WTC11 (cell line): ENCODE results near the gene USO1. TPM values are rescaled to one million over a fixed set of nuclear protein-coding genes. Genes with fewer than 3 reads are reported as not detected.

Experiments
- ATAC-seq: fragments of 200-7000 bp; cut with Tn5 transposase; 2 replicates; pipeline ENCODE4 v1.10.0; 2021; ENCODE audit warnings: mild to moderate bottlenecking, moderate library complexity
- CTCF ChIA-PET: fragments of 300-600 bp; sonication (Branson Sonifier 250); formaldehyde crosslinking; loops from one replicate; lab custom pipeline; 2021; ENCODE audit warnings: antibody characterized with exemption; lab: Charles Lee
- POLR2A ChIA-PET: fragments of 350-600 bp; sonication (Branson Sonifier 250); formaldehyde crosslinking; loops from one replicate; lab custom pipeline; 2021; ENCODE audit warnings: antibody characterized with exemption; lab: Charles Lee
- DNase-seq: peaks from one replicate; pipeline ENCODE4 v3.0.0; 2021; ENCODE audit warnings: low spot score
- H3K27ac Mint-ChIP-seq: 2 replicates; pipeline ENCODE4 v1.8.0; 2021; ENCODE audit warnings: mixed read lengths
- H3K27me3 Mint-ChIP-seq: 2 replicates; pipeline ENCODE4 v1.8.0; 2021; ENCODE audit warnings: low read depth, mild to moderate bottlenecking, moderate library complexity, mixed read lengths
- H3K36me3 Mint-ChIP-seq: 2 replicates; pipeline ENCODE4 v1.8.0; 2021; ENCODE audit warnings: mixed read lengths
- H3K4me1 Mint-ChIP-seq: 2 replicates; pipeline ENCODE4 v1.8.0; 2022; ENCODE audit warnings: mixed read lengths
- H3K4me3 Mint-ChIP-seq: 2 replicates; pipeline ENCODE4 v1.8.0; 2021; ENCODE audit warnings: mild to moderate bottlenecking, moderate library complexity, mixed read lengths
- H3K9me3 Mint-ChIP-seq: 2 replicates; pipeline ENCODE4 v1.8.0; 2021; ENCODE audit warnings: mixed read lengths
- CDX4 ChIP-seq: fragments of 250-450 bp; sonication (Bioruptor Pico); IDR thresholded peaks from 2 replicates; pipeline ENCODE4 v1.9.0; 2021; ENCODE audit warnings: moderate library complexity, mild to moderate bottlenecking, inconsistent platforms, borderline replicate concordance
- CREB1 ChIP-seq: sonication (generic); formaldehyde crosslinking; IDR thresholded peaks from 2 replicates; pipeline ENCODE4 v1.8.0; 2023; ENCODE audit warnings: mild to moderate bottlenecking, missing genetic modification reagents
- CREM ChIP-seq: sonication (generic); formaldehyde crosslinking; IDR thresholded peaks from 2 replicates; pipeline ENCODE4 v1.8.1; 2022; ENCODE audit warnings: mild to moderate bottlenecking, missing genetic modification reagents, moderate library complexity
- ELF4 ChIP-seq: sonication (generic); formaldehyde crosslinking; IDR thresholded peaks from 2 replicates; pipeline ENCODE4 v1.8.1; 2022; ENCODE audit warnings: low read depth, mild to moderate bottlenecking, moderate library complexity, missing genetic modification reagents
- FOXJ3 ChIP-seq: sonication (generic); formaldehyde crosslinking; IDR thresholded peaks from 2 replicates; pipeline ENCODE4 v1.9.0; 2021; ENCODE audit warnings: missing genetic modification reagents, mild to moderate bottlenecking, borderline replicate concordance
- FOXK1 ChIP-seq: sonication (generic); formaldehyde crosslinking; IDR thresholded peaks from 2 replicates; pipeline ENCODE4 v1.8.0; 2022; ENCODE audit warnings: mild to moderate bottlenecking, moderate library complexity, missing genetic modification reagents
- FOXP1 ChIP-seq: sonication (generic); formaldehyde crosslinking; IDR thresholded peaks from 2 replicates; pipeline ENCODE4 v1.8.0; 2022; ENCODE audit warnings: missing genetic modification reagents, mild to moderate bottlenecking, moderate library complexity, borderline replicate concordance
- MYBL2 ChIP-seq: sonication (generic); formaldehyde crosslinking; IDR thresholded peaks from 2 replicates; pipeline ENCODE4 v1.8.1; 2023; ENCODE audit warnings: mild to moderate bottlenecking, moderate library complexity, missing genetic modification reagents
- NFYB ChIP-seq: sonication (generic); formaldehyde crosslinking; conservative IDR thresholded peaks from 2 replicates; pipeline ENCODE4 v1.8.0; 2022; ENCODE audit warnings: low read depth, missing genetic modification reagents
- NR2C2 ChIP-seq: sonication (generic); formaldehyde crosslinking; IDR thresholded peaks from 2 replicates; pipeline ENCODE4 v1.8.0; 2022; ENCODE audit warnings: mild to moderate bottlenecking, missing genetic modification reagents
- RELA ChIP-seq: sonication (generic); formaldehyde crosslinking; IDR thresholded peaks from 2 replicates; pipeline ENCODE4 v1.8.1; 2022; ENCODE audit warnings: missing genetic modification reagents, mild to moderate bottlenecking, borderline replicate concordance
- RORB ChIP-seq: fragments of 250-450 bp; sonication (Bioruptor Pico); IDR thresholded peaks from 2 replicates; pipeline ENCODE4 v1.9.0; 2021; ENCODE audit warnings: mild to moderate bottlenecking
- SMAD4 ChIP-seq: sonication (generic); formaldehyde crosslinking; IDR thresholded peaks from 2 replicates; pipeline ENCODE4 v1.8.0; 2022; ENCODE audit warnings: mild to moderate bottlenecking, missing genetic modification reagents
- SOX15 ChIP-seq: fragments of 250-450 bp; sonication (Bioruptor Pico); IDR thresholded peaks from 2 replicates; pipeline ENCODE4 v1.9.0; 2021; ENCODE audit warnings: mild to moderate bottlenecking
- USF1 ChIP-seq: sonication (generic); formaldehyde crosslinking; IDR thresholded peaks from 2 replicates; pipeline ENCODE4 v1.8.0; 2022; ENCODE audit warnings: mild to moderate bottlenecking, missing genetic modification reagents
- ZNF396 ChIP-seq: fragments of 250-450 bp; sonication (Bioruptor Pico); IDR thresholded peaks from 2 replicates; pipeline ENCODE4 v1.8.0; 2021; ENCODE audit warnings: mild to moderate bottlenecking, moderate library complexity, borderline replicate concordance
- ZNF423 ChIP-seq: fragments of 250-450 bp; sonication (Bioruptor Pico); IDR thresholded peaks from 2 replicates; pipeline ENCODE4 v2.1.2; 2022; ENCODE audit warnings: mild to moderate bottlenecking, moderate library complexity
- total RNA-seq: library from RNA; stranded (reverse); gene quantifications from 3 replicates; pipeline ENCODE4 v1.2.3, GENCODE V29; 2021
- TF ChIP-seq, protein P1 (sequence below): sonication (generic); formaldehyde crosslinking; IDR thresholded peaks from 2 replicates; pipeline ENCODE4 v1.8.1; 2023; ENCODE audit warnings: mild to moderate bottlenecking, missing genetic modification reagents
- TF ChIP-seq, protein P2 (sequence below): fragments of 250-450 bp; sonication (Bioruptor Pico); IDR thresholded peaks from 2 replicates; pipeline ENCODE4 v1.8.0; 2021; ENCODE audit warnings: mild to moderate bottlenecking
- TF ChIP-seq, protein P3 (sequence below): fragments of 250-450 bp; sonication (Bioruptor Pico); IDR thresholded peaks from 2 replicates; pipeline ENCODE4 v1.9.0; 2021; ENCODE audit warnings: mild to moderate bottlenecking

The USO1 gene
- total RNA-seq, 1 experiment from 2014 or later, result 162 TPM

DNA sequence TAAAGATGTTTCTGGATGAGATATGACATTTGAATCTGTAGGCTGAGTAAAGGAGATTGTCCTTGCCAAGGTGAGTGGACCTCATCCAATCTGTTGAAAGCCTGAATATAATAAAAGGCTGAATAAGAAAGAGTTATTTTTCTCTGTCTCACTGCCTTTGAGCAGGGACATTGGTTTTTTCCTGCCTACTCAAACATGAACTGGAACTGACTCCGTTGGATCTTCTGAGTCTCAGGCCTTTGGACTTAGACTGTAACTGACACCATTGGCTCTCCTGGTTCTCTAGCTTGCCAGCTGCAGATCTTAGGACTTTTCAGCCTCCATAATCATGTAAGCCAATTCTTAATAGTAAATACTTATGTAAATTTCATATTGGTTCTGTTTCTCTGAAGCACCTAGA lies 134.3 kb downstream of the USO1 start:
- TF ChIP-seq FOXJ3 (CRISPR knock-in tag), result no peak
- no peak for TF ChIP-seq CREB1
- no peak for TF ChIP-seq USF1 (CRISPR knock-in tag)
- no peak for TF ChIP-seq RELA (CRISPR knock-in tag)
- no peak for TF ChIP-seq CDX4 (CRISPR knock-in tag)
- TF ChIP-seq CREM (CRISPR knock-in tag), result no peak
- no peak for TF ChIP-seq FOXP1 (CRISPR knock-in tag)
- no peak for TF ChIP-seq SMAD4 (CRISPR knock-in tag)
- no peak for TF ChIP-seq ZNF396 (CRISPR knock-in tag)
- no peak for TF ChIP-seq NFYB
- no peak for TF ChIP-seq SOX15 (CRISPR knock-in tag)
- TF ChIP-seq, protein P1, sequence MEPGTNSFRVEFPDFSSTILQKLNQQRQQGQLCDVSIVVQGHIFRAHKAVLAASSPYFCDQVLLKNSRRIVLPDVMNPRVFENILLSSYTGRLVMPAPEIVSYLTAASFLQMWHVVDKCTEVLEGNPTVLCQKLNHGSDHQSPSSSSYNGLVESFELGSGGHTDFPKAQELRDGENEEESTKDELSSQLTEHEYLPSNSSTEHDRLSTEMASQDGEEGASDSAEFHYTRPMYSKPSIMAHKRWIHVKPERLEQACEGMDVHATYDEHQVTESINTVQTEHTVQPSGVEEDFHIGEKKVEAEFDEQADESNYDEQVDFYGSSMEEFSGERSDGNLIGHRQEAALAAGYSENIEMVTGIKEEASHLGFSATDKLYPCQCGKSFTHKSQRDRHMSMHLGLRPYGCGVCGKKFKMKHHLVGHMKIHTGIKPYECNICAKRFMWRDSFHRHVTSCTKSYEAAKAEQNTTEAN, result no peak
- no peak for TF ChIP-seq ZNF423 (CRISPR knock-in tag)
- no peak for TF ChIP-seq RORB (CRISPR knock-in tag)
- TF ChIP-seq, protein P2, sequence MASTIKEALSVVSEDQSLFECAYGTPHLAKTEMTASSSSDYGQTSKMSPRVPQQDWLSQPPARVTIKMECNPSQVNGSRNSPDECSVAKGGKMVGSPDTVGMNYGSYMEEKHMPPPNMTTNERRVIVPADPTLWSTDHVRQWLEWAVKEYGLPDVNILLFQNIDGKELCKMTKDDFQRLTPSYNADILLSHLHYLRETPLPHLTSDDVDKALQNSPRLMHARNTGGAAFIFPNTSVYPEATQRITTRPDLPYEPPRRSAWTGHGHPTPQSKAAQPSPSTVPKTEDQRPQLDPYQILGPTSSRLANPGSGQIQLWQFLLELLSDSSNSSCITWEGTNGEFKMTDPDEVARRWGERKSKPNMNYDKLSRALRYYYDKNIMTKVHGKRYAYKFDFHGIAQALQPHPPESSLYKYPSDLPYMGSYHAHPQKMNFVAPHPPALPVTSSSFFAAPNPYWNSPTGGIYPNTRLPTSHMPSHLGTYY (CRISPR knock-in tag), result no peak
- Mint-ChIP-seq H3K9me3 (peaks cover 17% of the 10 kb centered on the region), H3K4me3 (no peak overlapping the region), H3K36me3 (no peaks in the 10 kb centered on the region), H3K4me1 (peaks cover 6% of the 10 kb centered on the region; the same call in 1 of the 2 replicates), H3K27me3 (no peaks in the 10 kb centered on the region), H3K27ac (no peak overlapping the region)
- DNase-seq (no peak), ATAC-seq (no peak)
- ChIA-PET POLR2A (no interaction called here), CTCF (no interaction called here)

- no peak overlapping the region for H3K27ac Mint-ChIP-seq
These were observed 136.2 kb downstream of the USO1 start for GRCh38 chr4:75860606-75861005.

More at GRCh38 chr4:75860606-75861005, 136.2 kb downstream of the USO1 start:
- ChIA-PET CTCF (interaction anchor here (1.9 kb wide), 1 partner anchor 13 kb away, joined by 4 read pairs; no protein-coding TSS in a partner anchor), POLR2A (no interaction called here)
- Mint-ChIP-seq H3K36me3 (no peaks in the 10 kb centered on the region), H3K4me3 (no peak overlapping the region), H3K9me3 (peaks cover 17% of the 10 kb centered on the region), H3K27me3 (no peaks in the 10 kb centered on the region), H3K4me1 (peaks cover 6% of the 10 kb centered on the region; the same call in 1 of the 2 replicates)
- TF ChIP-seq FOXK1 (no peak), MYBL2 (CRISPR knock-in tag) (no peak), ELF4 (CRISPR knock-in tag) (no peak), NR2C2 (no peak), FOXJ3 (CRISPR knock-in tag) (no peak)
- TF ChIP-seq, protein P3, sequence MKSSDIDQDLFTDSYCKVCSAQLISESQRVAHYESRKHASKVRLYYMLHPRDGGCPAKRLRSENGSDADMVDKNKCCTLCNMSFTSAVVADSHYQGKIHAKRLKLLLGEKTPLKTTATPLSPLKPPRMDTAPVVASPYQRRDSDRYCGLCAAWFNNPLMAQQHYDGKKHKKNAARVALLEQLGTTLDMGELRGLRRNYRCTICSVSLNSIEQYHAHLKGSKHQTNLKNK (CRISPR knock-in tag), result no peak
- no peak for DNase-seq
- ATAC-seq, result no peak

Other genes with a start within 250 kb of the USO1 start
- 29.9 to 37.8 TPM (median 31.4 TPM) in 3 replicates for gene RCHY1, start 210.2 kb upstream of the USO1 start, total RNA-seq
- gene THAP6, start 210.1 kb upstream of the USO1 start, total RNA-seq, result 11.8 to 13.3 TPM (median 12.5 TPM) in 3 replicates
- not detected in 3 replicates for gene ODAPH, start 168.5 kb upstream of the USO1 start, total RNA-seq
- gene CDKL2, start 94.0 kb upstream of the USO1 start, total RNA-seq, result 1.4 to 1.7 TPM (median 1.7 TPM) in 3 replicates
- 279 to 294 TPM (median 284 TPM) in 3 replicates for gene G3BP2, start 51.2 kb upstream of the USO1 start, total RNA-seq
- gene PPEF2, start 177.9 kb downstream of the USO1 start, total RNA-seq, result 0.16 TPM in 1 of 3 replicates, not detected in the others
- 7.1 to 9.0 TPM (median 8.2 TPM) in 3 replicates for gene NAAA, start 216.4 kb downstream of the USO1 start, total RNA-seq